Measurements from ENCODE around the gene PDGFRB.

Gene PDGFRB

GRCh38 chr5:150181766-150182545 lies 26.3 kb upstream of the PDGFRB start:
- no peak for DNase-seq (ENCODE audit: low read depth)

- no peak for DNase-seq (ENCODE audit: low read depth)
Measured at GRCh38 chr5:150181027-150181426, 25.4 kb upstream of the PDGFRB start.

GRCh38 chr5:150180241-150181026 lies 24.8 kb upstream of the PDGFRB start:
- DNase-seq (ENCODE audit: low read depth): no peak

- no peak for DNase-seq (ENCODE audit: low read depth)
Measured at GRCh38 chr5:150179019-150179620, 23.5 kb upstream of the PDGFRB start.

- DNase-seq (ENCODE audit: low read depth): no peak
Measured at GRCh38 chr5:150178262-150178661, 22.6 kb upstream of the PDGFRB start.

- no peak for DNase-seq (ENCODE audit: low read depth)
Measured at GRCh38 chr5:150177721-150178120, 22.1 kb upstream of the PDGFRB start.

- DNase-seq (ENCODE audit: low read depth): no peak
Measured at GRCh38 chr5:150176745-150177477, 21.3 kb upstream of the PDGFRB start.

GRCh38 chr5:150175536-150175935 lies 19.9 kb upstream of the PDGFRB start:
- no peak for DNase-seq (ENCODE audit: low read depth)

- DNase-seq (ENCODE audit: low read depth): no peak
Measured at GRCh38 chr5:150175076-150175475, 19.4 kb upstream of the PDGFRB start.

GRCh38 chr5:150174285-150174684 lies 18.6 kb upstream of the PDGFRB start:
- no peak for DNase-seq (ENCODE audit: low read depth)

- no peak for DNase-seq (ENCODE audit: low read depth)
Measured at GRCh38 chr5:150173161-150173560, 17.5 kb upstream of the PDGFRB start.

GRCh38 chr5:150172556-150172955 lies 16.9 kb upstream of the PDGFRB start:
- DNase-seq (ENCODE audit: low read depth): no peak

GRCh38 chr5:150172145-150172544 lies 16.5 kb upstream of the PDGFRB start:
- DNase-seq (ENCODE audit: low read depth): no peak

- DNase-seq (ENCODE audit: low read depth): no peak
Measured at GRCh38 chr5:150168864-150169263, 13.2 kb upstream of the PDGFRB start.

- DNase-seq (ENCODE audit: low read depth): no peak
Measured at GRCh38 chr5:150167908-150168307, 12.3 kb upstream of the PDGFRB start.

- no peak for DNase-seq (ENCODE audit: low read depth)
Measured at GRCh38 chr5:150167512-150167850, 11.8 kb upstream of the PDGFRB start.

GRCh38 chr5:150166650-150167511 lies 11.2 kb upstream of the PDGFRB start, which contains the start of gene CDX1:
TSS of gene CDX1 (plus strand) at chr5:150166778. CDS start at chr5:150166877, 99 bp downstream.
- no peak for DNase-seq (ENCODE audit: low read depth)

- DNase-seq (ENCODE audit: low read depth): no peak
Measured at GRCh38 chr5:150166037-150166649, 10.5 kb upstream of the PDGFRB start.

- DNase-seq (ENCODE audit: low read depth): no peak
Measured at GRCh38 chr5:150164211-150164980, 8.8 kb upstream of the PDGFRB start.

GRCh38 chr5:150163547-150164059 lies 8.0 kb upstream of the PDGFRB start:
- DNase-seq (ENCODE audit: low read depth): no peak

Measured in stimulated activated CD8-positive, alpha-beta memory T cell treated with anti-CD3 and anti-CD28 coated beads, Interleukin-4, amount 100 ng/mL, for 24 hours (primary cell).